Lung (tissue), 12 donors: Measurements from ENCODE around the gene PWWP2B. TPM values are rescaled to one million over a fixed set of nuclear protein-coding genes. Genes with fewer than 3 reads are reported as not detected.

Experiments used
- ATAC-seq: fragments of 200-7000 bp; cut with Tn5 transposase; one replicate; pipeline ENCODE4 v1.9.1; 2020; ENCODE audit warnings: moderate number of reproducible peaks; ENCODE audit not compliant: insufficient read depth, low FRiP score
- DNase-seq, 3 donors: peaks; one replicate each; pipeline ENCODE4 v3.0.0-alpha.2; 2013 to 2017
- H3K27ac ChIP-seq, 2 donors: one replicate each; pipeline ENCODE4 v1.5.1; 2013; ENCODE audit warnings: mild to moderate bottlenecking in 2 of 2, moderate library complexity in 2 of 2, control low read depth in 1 of 2, inconsistent platforms in 1 of 2, low read depth in 1 of 2, low read length in 1 of 2
- H3K27me3 ChIP-seq, 3 donors: one replicate each; pipeline ENCODE4 v1.5.1; 2013; ENCODE audit warnings: low read length in 2 of 3; ENCODE audit not compliant: control insufficient read depth in 3 of 3, insufficient read depth in 3 of 3
- H3K36me3 ChIP-seq, 4 donors: one replicate each; pipeline ENCODE4 v1.5.1; 2013; ENCODE audit warnings: low read length in 4 of 4, mild to moderate bottlenecking in 1 of 4, moderate library complexity in 1 of 4; ENCODE audit not compliant: control insufficient read depth in 4 of 4, insufficient read depth in 4 of 4
- H3K4me1 ChIP-seq, 5 donors: one replicate each; pipeline ENCODE4 v1.5.1; 2013; ENCODE audit warnings: low read length in 5 of 5, mild to moderate bottlenecking in 2 of 5, moderate library complexity in 1 of 5; ENCODE audit not compliant: control insufficient read depth in 5 of 5, insufficient read depth in 5 of 5
- H3K4me3 ChIP-seq: one replicate; pipeline ENCODE4 v1.5.1; 2013; ENCODE audit warnings: mild to moderate bottlenecking, control low read depth, moderate library complexity
- H3K9ac ChIP-seq, 2 donors: one replicate each; pipeline ENCODE4 v1.5.1; 2013; ENCODE audit warnings: low read length in 2 of 2, control low read depth in 1 of 2; ENCODE audit not compliant: insufficient read depth in 1 of 2
- H3K9me3 ChIP-seq, 4 donors: one replicate each; pipeline ENCODE4 v1.5.1; 2013; ENCODE audit warnings: low read length in 3 of 4, mild to moderate bottlenecking in 1 of 4, moderate library complexity in 1 of 4; ENCODE audit not compliant: control insufficient read depth in 4 of 4, insufficient read depth in 3 of 4
- CTCF ChIP-seq: IDR thresholded peaks from 2 replicates; pipeline ENCODE4 v1.5.1; 2012; ENCODE audit warnings: mild to moderate bottlenecking; ENCODE audit errors: control extremely low read depth, extremely low read depth
- WGBS, 2 donors: extraction: QIAGEN DNeasy Blood & Tissue Kit; methylation state at CpG; one replicate each; pipeline ENCODE4 v1.1.7; 2013; 5-methylcytosine and 5-hydroxymethylcytosine counted together
- polyA plus RNA-seq, 2 donors: library from polyadenylated mRNA; stranded (reverse); fragments of 200-250 nt; gene quantifications; one replicate each; pipeline ENCODE4 v1.2.1, GENCODE V29; 2013
- total RNA-seq, 2 donors: library from RNA; depleted of rRNA in 1 of 2; stranded (reverse); fragments of >200 nt in 1 of 2; gene quantifications; one replicate each; pipeline ENCODE4 v1.2.1, GENCODE V29; 2014 to 2021
- donor health status: control.
- donor health status: control.
- donor health status: Bipolar disorder and iron deficiency.
- donor health status: healthy.
- donor health status: DM: yes; HTN: yes; CAD: no.

Gene PWWP2B
- total and polyA plus RNA-seq, 4 donors = 20.1 to 33.4 (median 21.1) TPM

- no peaks in the 10 kb centered on the region for H3K27me3 ChIP-seq
- DNase-seq (no peak), ATAC-seq (no peak)
- H3K9ac ChIP-seq = no peak overlapping the region
- H3K27ac ChIP-seq = no peak overlapping the region
- no peaks in the 10 kb centered on the region for H3K36me3 ChIP-seq
- WGBS, 2 donors = 72 to 85% methylated on average over 19 of the region's 19 CpGs
- H3K4me1 ChIP-seq = peaks cover 0 to 14% (median 12%) of the 10 kb centered on the region in 5 donors
- TF ChIP-seq CTCF = no peak
- no peak overlapping the region for H3K4me3 ChIP-seq
- no peaks in the 10 kb centered on the region for H3K9me3 ChIP-seq
These were observed 5.9 kb upstream of the PWWP2B start for GRCh38 chr10:132390921-132391675.

GRCh38 chr10:132391676-132392020 lies 5.4 kb upstream of the PWWP2B start:
- TF ChIP-seq CTCF = no peak
- Histone ChIP-seq H3K4me1 (peaks cover 0 to 14% (median 10%) of the 10 kb centered on the region in 5 donors), H3K36me3 (no peaks in the 10 kb centered on the region), H3K27me3 (no peaks in the 10 kb centered on the region), H3K27ac (no peak overlapping the region), H3K9me3 (no peaks in the 10 kb centered on the region), H3K4me3 (no peak overlapping the region), H3K9ac (no peak overlapping the region)
- no peak for ATAC-seq
- no peak for DNase-seq
- 87 to 93% methylated on average over 4 of the region's 4 CpGs for WGBS, 2 donors

GRCh38 chr10:132392184-132392800 lies 4.7 kb upstream of the PWWP2B start:
- H3K27me3 ChIP-seq = no peaks in the 10 kb centered on the region
- ATAC-seq (no peak), DNase-seq (no peak)
- WGBS, 2 donors = 92 to 96% methylated on average over 2 of the region's 2 CpGs
- H3K4me1 ChIP-seq = peaks cover 0 to 14% (median 10%) of the 10 kb centered on the region in 5 donors
- H3K4me3 ChIP-seq = no peak overlapping the region
- H3K36me3 ChIP-seq = no peaks in the 10 kb centered on the region
- H3K27ac ChIP-seq = no peak overlapping the region
- H3K9ac ChIP-seq = no peak overlapping the region
- no peaks in the 10 kb centered on the region for H3K9me3 ChIP-seq
- no peak for TF ChIP-seq CTCF
